HG02610 (cell line): Measurements from ENCODE around the gene RCSD1.
"Not testable (repeated sequence)": the region's sequence is repeated elsewhere in the genome, so short reads cannot be mapped to it uniquely, and the experiment has no call there.

Experiments used
- ATAC-seq: cut with Tn5 transposase; IDR thresholded peaks from one replicate; pipeline ENCODE4 v1.9.1; 2021; ENCODE audit warnings: mild to moderate bottlenecking, moderate library complexity; ENCODE audit not compliant: unreplicated experiment

Gene RCSD1

GRCh38 chr1:167734841-167735240 lies 104.8 kb downstream of the RCSD1 start:
- ATAC-seq, result no peak

- no peak for ATAC-seq
These were observed 107.1 kb downstream of the RCSD1 start for GRCh38 chr1:167737169-167737568.

GRCh38 chr1:167738158-167738557 lies 108.1 kb downstream of the RCSD1 start:
- no peak for ATAC-seq

GRCh38 chr1:167739752-167740151 lies 109.7 kb downstream of the RCSD1 start:
- ATAC-seq, result no peak

- ATAC-seq, result not testable (repeated sequence)
These were observed 111.1 kb downstream of the RCSD1 start for GRCh38 chr1:167741103-167741502.

- ATAC-seq, result not testable (repeated sequence)
These were observed 112.5 kb downstream of the RCSD1 start for GRCh38 chr1:167742392-167743057.

GRCh38 chr1:167744901-167745300 lies 114.9 kb downstream of the RCSD1 start:
- ATAC-seq, result no peak

GRCh38 chr1:167746013-167746672 lies 116.1 kb downstream of the RCSD1 start:
- no peak for ATAC-seq

GRCh38 chr1:167746988-167747655 lies 117.1 kb downstream of the RCSD1 start:
- ATAC-seq, result no peak

- ATAC-seq, result no peak
These were observed 118.0 kb downstream of the RCSD1 start for GRCh38 chr1:167747988-167748387.

GRCh38 chr1:167748906-167749305 lies 118.9 kb downstream of the RCSD1 start:
- no peak for ATAC-seq

GRCh38 chr1:167749741-167750140 lies 119.7 kb downstream of the RCSD1 start:
- no peak for ATAC-seq

- no peak for ATAC-seq
These were observed 120.6 kb downstream of the RCSD1 start for GRCh38 chr1:167750641-167751040.

- ATAC-seq, result no peak
These were observed 121.6 kb downstream of the RCSD1 start for GRCh38 chr1:167751676-167752075.

GRCh38 chr1:167752219-167752985 lies 122.4 kb downstream of the RCSD1 start:
- no peak for ATAC-seq

GRCh38 chr1:167755654-167756053 lies 125.6 kb downstream of the RCSD1 start:
- ATAC-seq, result no peak
